ENCODE measurements around the gene ZBTB48. TPM values are rescaled to one million over a fixed set of nuclear protein-coding genes. Genes with fewer than 3 reads are reported as not detected.

ZBTB48 gene
- total RNA-seq, 1 experiment from 2014 or later = 35.3 TPM

- Histone ChIP-seq H3K27me3 (replicated peaks; ENCODE audit: insufficient read depth, low read depth, low read length, poor library complexity) (no peaks in the 10 kb centered on the region), H3K27ac (ENCODE audit: low read depth, low read length, poor library complexity, severe bottlenecking) (no peak overlapping the region), H3K36me3 (ENCODE audit: insufficient read depth, low read length, poor library complexity, severe bottlenecking) (peaks cover 53% of the 10 kb centered on the region), H3K9me3 (ENCODE audit: low read depth, low read length, poor library complexity, severe bottlenecking) (no peaks in the 10 kb centered on the region), H3K4me3 (ENCODE audit: low read depth, low read length, poor library complexity, severe bottlenecking) (no peak overlapping the region), H3K4me1 (ENCODE audit: insufficient read depth, low read length, poor library complexity, severe bottlenecking) (no peaks in the 10 kb centered on the region)
- CTCF ChIA-PET = no interaction called here
- intact Hi-C loops (cut with micrococcal nuclease; ENCODE audit: unreplicated experiment) = no loop called here
- POLR2A ChIA-PET (ENCODE audit: low non-redundant PET) = interaction anchor here (0.6 kb wide), 1 partner anchor 26 kb away, joined by 3 read pairs; no protein-coding TSS in a partner anchor
- no peak for DNase-seq (ENCODE audit: low spot score)
- no TSS peak for BruUV-seq (replicated peaks)
- TF ChIP-seq EZH2 (IDR thresholded peaks at IDR 0.05; ENCODE audit: borderline replicate concordance, low read depth, low read length, poor library complexity, severe bottlenecking) (no peak), CTCF (conservative IDR thresholded peaks at IDR 0.05; ENCODE audit: low read depth, low read length) (no peak)
Measured at GRCh38 chr1:6591222-6591621, 11.4 kb downstream of the ZBTB48 start.

- TF ChIP-seq EZH2 (IDR thresholded peaks at IDR 0.05; ENCODE audit: borderline replicate concordance, low read depth, low read length, poor library complexity, severe bottlenecking) = no peak
- TF ChIP-seq CTCF (conservative IDR thresholded peaks at IDR 0.05; ENCODE audit: low read depth, low read length) = no peak
- Histone ChIP-seq H3K9me3 (ENCODE audit: low read depth, low read length, poor library complexity, severe bottlenecking) (no peaks in the 10 kb centered on the region), H3K27ac (ENCODE audit: low read depth, low read length, poor library complexity, severe bottlenecking) (no peak overlapping the region), H3K27me3 (replicated peaks; ENCODE audit: insufficient read depth, low read depth, low read length, poor library complexity) (no peaks in the 10 kb centered on the region), H3K4me3 (ENCODE audit: low read depth, low read length, poor library complexity, severe bottlenecking) (no peak overlapping the region), H3K4me1 (ENCODE audit: insufficient read depth, low read length, poor library complexity, severe bottlenecking) (no peaks in the 10 kb centered on the region), H3K36me3 (ENCODE audit: insufficient read depth, low read length, poor library complexity, severe bottlenecking) (peaks cover 57% of the 10 kb centered on the region)
- BruUV-seq (replicated peaks) = no TSS peak
- ChIA-PET POLR2A (ENCODE audit: low non-redundant PET) (no interaction called here), CTCF (no interaction called here)
- no peak for DNase-seq (ENCODE audit: low spot score)
- intact Hi-C loops (cut with micrococcal nuclease; ENCODE audit: unreplicated experiment) = no loop called here
Measured at GRCh38 chr1:6591644-6592043, 11.8 kb downstream of the ZBTB48 start.

GRCh38 chr1:6592441-6592840 lies 12.6 kb downstream of the ZBTB48 start:
- H3K4me1 ChIP-seq (ENCODE audit: insufficient read depth, low read length, poor library complexity, severe bottlenecking) = no peaks in the 10 kb centered on the region
- H3K27ac ChIP-seq (ENCODE audit: low read depth, low read length, poor library complexity, severe bottlenecking) = no peak overlapping the region
- H3K9me3 ChIP-seq (ENCODE audit: low read depth, low read length, poor library complexity, severe bottlenecking) = no peaks in the 10 kb centered on the region
- POLR2A ChIA-PET (ENCODE audit: low non-redundant PET) = no interaction called here
- BruUV-seq (replicated peaks) = no TSS peak
- no peak for DNase-seq (ENCODE audit: low spot score)
- intact Hi-C loops (cut with micrococcal nuclease; ENCODE audit: unreplicated experiment) = no loop called here
- CTCF ChIA-PET = no interaction called here
- peaks cover 64% of the 10 kb centered on the region for H3K36me3 ChIP-seq (ENCODE audit: insufficient read depth, low read length, poor library complexity, severe bottlenecking)
- no peak overlapping the region for H3K4me3 ChIP-seq (ENCODE audit: low read depth, low read length, poor library complexity, severe bottlenecking)
- H3K27me3 ChIP-seq (replicated peaks; ENCODE audit: insufficient read depth, low read depth, low read length, poor library complexity) = no peaks in the 10 kb centered on the region
- no peak for TF ChIP-seq CTCF (conservative IDR thresholded peaks at IDR 0.05; ENCODE audit: low read depth, low read length)
- TF ChIP-seq EZH2 (IDR thresholded peaks at IDR 0.05; ENCODE audit: borderline replicate concordance, low read depth, low read length, poor library complexity, severe bottlenecking) = no peak

Measured in A673 (cell line).